Breast epithelium (tissue), 4 donors: ENCODE measurements around the gene RERE. TPM values are rescaled to one million over a fixed set of nuclear protein-coding genes. Genes with fewer than 3 reads are reported as not detected.
A peak's percentile ranks its signal among the peaks of the same experiment; 100 is the strongest.

ENCODE experiments used
- DNase-seq, 2 donors: peaks; one replicate each; pipeline ENCODE4 v3.0.0-alpha.2; 2019; ENCODE audit warnings: low spot score in 2 of 2
- H3K27ac ChIP-seq, 2 donors: fragments of 200-600 bp; sonication (generic) in 1 of 2; one replicate each; pipeline ENCODE4 v1.5.1; 2016 to 2019; ENCODE audit warnings: mild to moderate bottlenecking in 1 of 2
- H3K27me3 ChIP-seq, 2 donors: fragments of 200-600 bp; sonication (generic) in 1 of 2; one replicate each; pipeline versions ENCODE4 v1.5.1 to v1.6.0; 2017 to 2019; ENCODE audit warnings: control low read depth in 1 of 2, mild to moderate bottlenecking in 1 of 2
- H3K36me3 ChIP-seq: fragments of 200-600 bp; one replicate; pipeline ENCODE4 v1.5.1; 2019
- H3K4me1 ChIP-seq, 2 donors: fragments of 200-600 bp; sonication (generic); one replicate each; pipeline ENCODE4 v1.5.1; 2016 to 2019; ENCODE audit warnings: control low read depth in 1 of 2
- H3K4me3 ChIP-seq, 3 donors: fragments of 200-600 bp; sonication (generic); 1 replicate in 2 of 3; 2 replicates in 1 of 3; pipeline ENCODE4 v1.5.1; 2016 to 2019; ENCODE audit warnings: mild to moderate bottlenecking in 3 of 3, moderate library complexity in 2 of 3
- H3K9me3 ChIP-seq, 2 donors: fragments of 200-600 bp; sonication (generic) in 1 of 2; one replicate each; pipeline ENCODE4 v1.5.1; 2016 to 2019; ENCODE audit warnings: control low read depth in 1 of 2
- POLR2A ChIP-seq: fragments of 450-650 bp; IDR thresholded peaks from one replicate; pipeline ENCODE4 v1.6.1; 2016; ENCODE audit warnings: antibody characterized with exemption, mild to moderate bottlenecking, moderate library complexity
- POLR2AphosphoS5 ChIP-seq, 3 donors: sonication (generic); formaldehyde crosslinking; IDR thresholded peaks; one replicate each; pipeline ENCODE4 v1.6.1; 2017; ENCODE audit warnings: antibody characterized with exemption in 3 of 3
- intact Hi-C: fragments of 100-400 bp; cut with DNase I; formaldehyde crosslinking; loops from one replicate; pipeline ENCODE4 v1.15.1; 2023; ENCODE audit warnings: low total_unique reads
- total RNA-seq, 3 donors: library from RNA; depleted of rRNA; stranded (reverse); fragments of >200 nt; gene quantifications; one replicate each; pipeline ENCODE4 v1.1.0, GENCODE V29; 2016
- TF ChIP-seq, protein P1 (sequence below), 3 donors: fragments of 450-650 bp; IDR thresholded peaks; one replicate each; pipeline ENCODE4 v1.5.1; 2016 to 2017; ENCODE audit warnings: antibody characterized with exemption in 3 of 3, mild to moderate bottlenecking in 3 of 3, moderate library complexity in 3 of 3

The RERE gene
- total RNA-seq, 3 donors from 2014 or later, result 65.8 to 166 (median 123) TPM

DNA sequence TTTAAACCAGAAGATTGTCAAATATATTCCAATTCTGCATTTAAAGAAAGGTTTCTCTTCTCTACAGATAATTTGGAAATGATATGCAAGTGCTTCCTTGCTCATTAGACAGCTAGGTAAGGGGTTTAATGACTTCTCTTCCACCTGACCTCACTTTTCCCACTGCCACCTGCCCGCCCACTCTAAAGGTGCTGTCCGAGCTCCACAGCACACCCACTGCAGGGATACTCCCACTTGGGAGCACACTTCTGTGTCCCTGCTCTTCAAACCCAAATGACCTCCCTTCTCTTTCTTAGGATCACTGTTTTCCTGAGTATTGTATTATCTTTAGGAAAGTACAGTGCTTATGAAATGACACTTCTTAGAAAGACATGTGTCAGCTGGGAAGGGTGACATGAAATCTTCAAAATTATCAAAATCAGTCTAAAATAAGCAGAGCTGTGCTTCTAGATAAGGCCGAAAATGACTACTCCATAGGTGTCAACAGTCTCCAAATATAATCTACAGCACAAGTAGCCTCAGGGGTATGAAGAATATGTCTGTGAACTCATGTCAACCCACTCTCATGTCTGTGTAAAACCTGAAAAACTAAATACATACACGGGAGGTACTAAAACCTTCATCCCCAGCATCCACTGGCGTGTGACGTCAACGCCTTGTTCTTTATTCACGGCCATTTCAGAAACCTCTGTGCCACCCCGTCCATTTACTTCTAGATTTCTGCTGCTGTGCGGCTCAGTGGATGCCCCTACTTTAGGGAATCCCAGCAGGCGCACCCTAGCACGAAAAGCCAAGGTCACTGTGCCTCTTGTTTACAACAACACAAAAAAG, 428.5 kb downstream of the RERE start:
- intact Hi-C loops, result no loop called here
- Histone ChIP-seq H3K4me1 (peaks cover 0 to 3% of the 10 kb centered on the region in 2 donors), H3K36me3 (no peaks in the 10 kb centered on the region), H3K27me3 (no peaks in the 10 kb centered on the region), H3K27ac (no peak overlapping the region), H3K4me3 (no peak overlapping the region), H3K9me3 (no peaks in the 10 kb centered on the region)
- TF ChIP-seq POLR2AphosphoS5 (IDR thresholded peaks at IDR 0.05), result no peak
- TF ChIP-seq, protein P1, sequence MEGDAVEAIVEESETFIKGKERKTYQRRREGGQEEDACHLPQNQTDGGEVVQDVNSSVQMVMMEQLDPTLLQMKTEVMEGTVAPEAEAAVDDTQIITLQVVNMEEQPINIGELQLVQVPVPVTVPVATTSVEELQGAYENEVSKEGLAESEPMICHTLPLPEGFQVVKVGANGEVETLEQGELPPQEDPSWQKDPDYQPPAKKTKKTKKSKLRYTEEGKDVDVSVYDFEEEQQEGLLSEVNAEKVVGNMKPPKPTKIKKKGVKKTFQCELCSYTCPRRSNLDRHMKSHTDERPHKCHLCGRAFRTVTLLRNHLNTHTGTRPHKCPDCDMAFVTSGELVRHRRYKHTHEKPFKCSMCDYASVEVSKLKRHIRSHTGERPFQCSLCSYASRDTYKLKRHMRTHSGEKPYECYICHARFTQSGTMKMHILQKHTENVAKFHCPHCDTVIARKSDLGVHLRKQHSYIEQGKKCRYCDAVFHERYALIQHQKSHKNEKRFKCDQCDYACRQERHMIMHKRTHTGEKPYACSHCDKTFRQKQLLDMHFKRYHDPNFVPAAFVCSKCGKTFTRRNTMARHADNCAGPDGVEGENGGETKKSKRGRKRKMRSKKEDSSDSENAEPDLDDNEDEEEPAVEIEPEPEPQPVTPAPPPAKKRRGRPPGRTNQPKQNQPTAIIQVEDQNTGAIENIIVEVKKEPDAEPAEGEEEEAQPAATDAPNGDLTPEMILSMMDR (IDR thresholded peaks at IDR 0.05), result no peak
- no peak for TF ChIP-seq POLR2A
- DNase-seq, result no peak

DNA sequence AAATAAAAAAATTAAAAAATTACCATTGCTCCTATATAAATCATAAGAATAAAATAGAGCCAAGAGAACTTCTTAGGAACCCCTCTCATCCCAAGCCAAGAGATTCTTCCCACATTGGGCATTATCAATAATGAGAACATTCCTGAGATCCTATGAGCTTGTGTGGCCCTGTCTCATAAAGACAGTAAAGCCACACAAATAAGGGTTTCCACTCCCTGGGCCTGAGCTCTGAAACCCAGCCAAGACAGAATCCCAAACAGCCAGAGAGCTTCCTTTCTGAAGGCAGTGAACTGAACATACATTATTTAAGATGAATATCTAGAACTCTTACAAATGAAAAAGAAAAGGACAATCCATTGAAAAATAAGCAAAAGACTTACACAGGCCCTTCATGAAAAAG, 431.2 kb downstream of the RERE start:
- H3K9me3 ChIP-seq, result no peaks in the 10 kb centered on the region
- no peak overlapping the region for H3K27ac ChIP-seq
- no peak for TF ChIP-seq POLR2A
- no peak for TF ChIP-seq POLR2AphosphoS5 (IDR thresholded peaks at IDR 0.05)
- TF ChIP-seq, protein P1 (IDR thresholded peaks at IDR 0.05), result no peak
- DNase-seq, result no peak
- no peaks in the 10 kb centered on the region for H3K27me3 ChIP-seq
- H3K4me3 ChIP-seq, result no peak overlapping the region
- no peaks in the 10 kb centered on the region for H3K36me3 ChIP-seq
- intact Hi-C loops, result no loop called here
- H3K4me1 ChIP-seq, result peaks cover 4 to 15% of the 10 kb centered on the region in 2 donors

DNA sequence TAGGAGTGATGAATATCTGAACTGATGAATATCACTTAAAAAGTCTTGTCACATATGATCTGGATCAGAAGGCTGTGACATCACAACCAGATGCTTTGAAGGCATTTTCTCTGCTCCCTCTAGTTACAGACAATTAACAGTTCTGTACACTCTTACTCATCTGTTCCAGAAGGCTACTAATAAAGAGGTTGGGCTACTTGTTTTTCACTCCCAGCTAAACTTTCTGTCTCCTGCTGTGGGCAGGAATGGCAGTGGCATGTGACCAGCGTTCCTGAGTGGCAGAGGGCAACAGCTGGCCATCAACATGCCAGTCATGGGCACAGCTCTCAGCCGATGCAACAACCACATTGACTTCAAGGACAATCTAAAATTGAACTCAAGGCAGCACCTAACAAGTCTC, 432.9 kb downstream of the RERE start:
- DNase-seq, result no peak
- no peaks in the 10 kb centered on the region for H3K36me3 ChIP-seq
- no peak overlapping the region for H3K4me3 ChIP-seq
- intact Hi-C loops, result no loop called here
- H3K27ac ChIP-seq, result peak overlapping the region; percentile 10 to 48
- H3K4me1 ChIP-seq, result peaks cover 4 to 15% of the 10 kb centered on the region in 2 donors
- H3K9me3 ChIP-seq, result no peaks in the 10 kb centered on the region
- H3K27me3 ChIP-seq, result no peaks in the 10 kb centered on the region
- TF ChIP-seq POLR2AphosphoS5 (IDR thresholded peaks at IDR 0.05) (no peak), POLR2A (no peak)
- TF ChIP-seq, protein P1 (IDR thresholded peaks at IDR 0.05), result no peak

DNA sequence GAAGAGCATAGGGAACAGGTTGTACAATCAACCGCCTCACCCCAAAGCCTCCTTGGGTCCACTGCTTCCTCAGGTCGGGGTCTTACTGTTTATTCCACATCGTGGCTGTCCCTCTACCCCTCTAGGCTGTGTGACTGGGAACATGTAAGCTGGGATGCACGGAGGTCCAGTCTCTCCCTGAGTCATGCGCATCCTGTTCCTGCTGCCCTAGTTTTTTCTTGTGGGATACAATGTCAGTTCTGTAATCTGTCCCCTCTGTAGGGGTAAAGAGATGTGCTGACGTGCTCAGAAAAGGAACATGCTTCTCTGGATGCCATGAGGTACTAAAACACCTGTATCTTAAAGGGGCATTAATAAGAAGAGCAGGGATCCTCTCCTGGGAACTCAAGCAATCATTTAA, 433.4 kb downstream of the RERE start:
- Histone ChIP-seq H3K4me3 (no peak overlapping the region), H3K4me1 (peaks cover 5 to 15% of the 10 kb centered on the region in 2 donors), H3K36me3 (no peaks in the 10 kb centered on the region), H3K27ac (peak overlapping the region; percentile 10 to 48), H3K9me3 (no peaks in the 10 kb centered on the region), H3K27me3 (no peaks in the 10 kb centered on the region)
- no peak for DNase-seq
- no peak for TF ChIP-seq POLR2A
- TF ChIP-seq, protein P1 (IDR thresholded peaks at IDR 0.05), result no peak
- TF ChIP-seq POLR2AphosphoS5 (IDR thresholded peaks at IDR 0.05), result no peak
- intact Hi-C loops, result no loop called here
